SU-DHL-6 (cell line): Measurements from ENCODE around the gene XPOT.

ENCODE experiments used
- CTCF ChIP-seq: fragments of 200-600 bp; sonication (generic); IDR thresholded peaks from one replicate; pipeline ENCODE4 v1.5.1; 2017; ENCODE audit warnings: antibody characterized with exemption, mild to moderate bottlenecking, low read length, moderate library complexity; ENCODE audit not compliant: insufficient read depth, poor library complexity, severe bottlenecking
- EZH2phosphoT487 ChIP-seq: fragments of 200-600 bp; sonication (generic), shearing (Covaris generic); conservative IDR thresholded peaks from 2 replicates; pipeline ENCODE4 v1.6.1; 2018; ENCODE audit warnings: mild to moderate bottlenecking, antibody characterized with exemption, low read length, moderate library complexity, mixed read lengths

- TF ChIP-seq CTCF (no peak), EZH2phosphoT487 (no peak)
Measured at GRCh38 chr12:64402181-64402580, 2.0 kb upstream of the XPOT start.
